Kidney epithelial cell (primary cell): ENCODE results near the gene SLAMF6. TPM values are rescaled to one million over a fixed set of nuclear protein-coding genes. Genes with fewer than 3 reads are reported as not detected.

Experiments used
- DNase-seq: peaks from one replicate; pipeline ENCODE4 v3.0.0-alpha.2; 2010; ENCODE audit warnings: low read depth
- H3K27me3 ChIP-seq: 2 replicates; pipeline ENCODE4 v1.6.0; 2011; ENCODE audit warnings: low read length; ENCODE audit not compliant: control insufficient read depth, insufficient read depth
- H3K36me3 ChIP-seq: 2 replicates; pipeline ENCODE4 v1.5.1; 2011; ENCODE audit warnings: low read length; ENCODE audit not compliant: control insufficient read depth, insufficient read depth
- H3K4me3 ChIP-seq: 2 replicates; pipeline ENCODE4 v1.5.1; 2011; ENCODE audit warnings: low read depth, mild to moderate bottlenecking, control low read depth, low read length
- total RNA-seq: library from RNA; depleted of rRNA; stranded (reverse); fragments of >200 nt; gene quantifications from 2 replicates; pipeline ENCODE4 v1.2.3, GENCODE V29; 2015
- TF ChIP-seq, protein P1 (sequence below): IDR thresholded peaks from 2 replicates; pipeline ENCODE4 v1.5.1; 2011; ENCODE audit warnings: mild to moderate bottlenecking, moderate library complexity, low read length, control low read depth, inconsistent platforms; ENCODE audit not compliant: insufficient read depth, poor library complexity, severe bottlenecking

The SLAMF6 gene
- total RNA-seq, 1 donor from 2014 or later = not detected

DNA sequence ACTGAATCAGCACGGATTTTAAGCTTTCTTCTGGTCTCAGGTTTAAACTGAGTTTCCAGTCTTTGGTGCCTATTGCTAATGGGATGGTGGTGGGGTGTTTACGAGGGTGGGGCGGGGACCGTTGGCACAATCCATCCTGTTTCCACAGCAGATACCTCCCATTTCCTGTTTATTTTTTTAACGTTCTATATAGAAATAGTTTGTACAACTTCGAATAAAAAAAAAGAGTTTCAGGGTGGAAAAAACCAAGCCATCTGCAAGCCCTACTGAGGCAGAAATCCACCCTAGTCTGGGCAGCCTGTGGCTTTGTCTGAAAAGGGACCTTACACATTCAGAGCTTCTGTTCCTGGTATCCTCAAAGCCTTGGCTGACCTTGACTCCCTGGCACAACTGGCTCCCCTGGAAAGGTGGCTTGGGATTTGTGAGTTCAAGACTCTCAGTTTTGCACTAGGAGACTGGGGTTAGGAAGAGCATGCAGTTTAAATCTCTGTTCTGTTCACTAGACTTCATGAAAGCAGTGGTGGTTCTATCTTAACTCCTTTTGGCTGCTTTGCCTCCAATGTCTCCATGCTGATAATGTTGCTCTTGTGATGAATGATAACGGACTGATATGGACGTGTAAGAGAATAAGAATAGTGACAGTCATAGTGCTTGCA, 76.0 kb downstream of the SLAMF6 start:
- TF ChIP-seq, protein P1, sequence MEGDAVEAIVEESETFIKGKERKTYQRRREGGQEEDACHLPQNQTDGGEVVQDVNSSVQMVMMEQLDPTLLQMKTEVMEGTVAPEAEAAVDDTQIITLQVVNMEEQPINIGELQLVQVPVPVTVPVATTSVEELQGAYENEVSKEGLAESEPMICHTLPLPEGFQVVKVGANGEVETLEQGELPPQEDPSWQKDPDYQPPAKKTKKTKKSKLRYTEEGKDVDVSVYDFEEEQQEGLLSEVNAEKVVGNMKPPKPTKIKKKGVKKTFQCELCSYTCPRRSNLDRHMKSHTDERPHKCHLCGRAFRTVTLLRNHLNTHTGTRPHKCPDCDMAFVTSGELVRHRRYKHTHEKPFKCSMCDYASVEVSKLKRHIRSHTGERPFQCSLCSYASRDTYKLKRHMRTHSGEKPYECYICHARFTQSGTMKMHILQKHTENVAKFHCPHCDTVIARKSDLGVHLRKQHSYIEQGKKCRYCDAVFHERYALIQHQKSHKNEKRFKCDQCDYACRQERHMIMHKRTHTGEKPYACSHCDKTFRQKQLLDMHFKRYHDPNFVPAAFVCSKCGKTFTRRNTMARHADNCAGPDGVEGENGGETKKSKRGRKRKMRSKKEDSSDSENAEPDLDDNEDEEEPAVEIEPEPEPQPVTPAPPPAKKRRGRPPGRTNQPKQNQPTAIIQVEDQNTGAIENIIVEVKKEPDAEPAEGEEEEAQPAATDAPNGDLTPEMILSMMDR = no peak
- no peak overlapping the region for H3K4me3 ChIP-seq
- no peaks in the 10 kb centered on the region for H3K27me3 ChIP-seq
- DNase-seq = no peak
- H3K36me3 ChIP-seq = no peaks in the 10 kb centered on the region

DNA sequence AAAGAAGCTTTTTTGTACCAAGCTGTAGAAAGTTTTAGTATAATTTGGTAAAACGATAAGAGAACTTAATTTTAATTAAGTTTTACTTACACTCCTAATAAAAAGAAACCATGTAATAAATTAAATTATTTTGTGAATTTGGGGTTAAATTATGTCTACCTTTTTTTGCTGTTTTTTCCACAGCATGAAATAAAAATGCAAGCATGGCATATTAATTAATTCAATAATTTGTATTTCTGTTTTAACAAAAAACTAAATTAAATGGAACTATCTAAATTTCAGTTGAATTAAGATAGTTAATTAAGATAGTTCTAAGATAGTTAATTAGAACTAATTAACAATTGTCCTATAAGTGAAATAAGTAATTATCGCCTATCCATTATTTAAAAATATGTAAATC, 83.3 kb downstream of the SLAMF6 start:
- Histone ChIP-seq H3K4me3 (no peak overlapping the region), H3K36me3 (no peaks in the 10 kb centered on the region), H3K27me3 (no peaks in the 10 kb centered on the region)
- TF ChIP-seq, protein P1 = no peak
- no peak for DNase-seq

DNA sequence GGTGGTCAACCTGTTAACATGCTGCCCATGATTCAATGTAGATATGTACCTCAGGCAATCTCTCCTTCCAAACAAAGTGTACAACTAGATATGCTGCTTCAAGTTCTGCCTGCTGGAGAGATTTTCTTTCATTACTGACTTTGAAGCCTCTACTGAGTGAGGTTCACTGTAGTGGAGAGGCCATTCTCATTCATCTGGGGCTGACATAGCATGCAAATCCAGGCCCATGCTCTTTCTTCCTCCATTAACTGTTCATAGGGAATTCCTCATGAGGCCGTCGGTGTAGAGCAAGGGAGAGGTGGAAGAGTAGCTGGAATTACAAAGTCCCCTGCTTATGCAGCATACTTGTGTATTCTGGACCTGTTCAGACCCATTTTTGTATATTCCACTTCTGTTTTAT, 84.1 kb downstream of the SLAMF6 start:
- TF ChIP-seq, protein P1 = no peak
- DNase-seq = no peak
- Histone ChIP-seq H3K36me3 (no peaks in the 10 kb centered on the region), H3K4me3 (no peak overlapping the region), H3K27me3 (no peaks in the 10 kb centered on the region)

DNA sequence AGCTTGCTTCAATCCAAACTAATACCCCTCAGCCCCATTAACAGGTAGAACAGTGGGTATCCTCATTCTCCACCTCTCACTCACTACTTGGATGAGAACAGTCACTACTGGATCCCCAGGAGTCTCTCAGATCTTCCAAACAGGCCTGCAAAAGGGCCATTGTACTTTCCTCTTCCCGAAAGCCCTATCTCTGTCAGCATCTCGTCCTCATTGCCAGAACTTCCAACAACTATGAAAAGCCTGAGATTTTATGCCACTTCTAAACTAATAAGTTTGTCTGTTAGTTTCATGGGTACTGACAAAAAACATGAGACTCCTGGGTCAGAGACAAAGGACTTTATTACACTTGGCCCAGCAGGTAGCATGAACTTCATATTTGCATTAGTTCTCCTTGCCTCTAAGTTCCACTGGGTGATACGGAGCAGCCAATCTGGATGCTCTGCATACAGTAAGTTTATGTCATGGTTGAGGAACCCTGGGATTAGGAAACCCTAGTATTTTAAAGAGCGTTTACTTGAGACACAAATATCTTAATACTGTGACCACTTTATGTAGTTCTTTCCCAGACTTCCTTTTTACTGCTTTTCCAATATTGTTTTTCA, 84.6 kb downstream of the SLAMF6 start:
- no peak overlapping the region for H3K4me3 ChIP-seq
- TF ChIP-seq, protein P1 = no peak
- no peaks in the 10 kb centered on the region for H3K36me3 ChIP-seq
- H3K27me3 ChIP-seq = no peaks in the 10 kb centered on the region
- DNase-seq = no peak

DNA sequence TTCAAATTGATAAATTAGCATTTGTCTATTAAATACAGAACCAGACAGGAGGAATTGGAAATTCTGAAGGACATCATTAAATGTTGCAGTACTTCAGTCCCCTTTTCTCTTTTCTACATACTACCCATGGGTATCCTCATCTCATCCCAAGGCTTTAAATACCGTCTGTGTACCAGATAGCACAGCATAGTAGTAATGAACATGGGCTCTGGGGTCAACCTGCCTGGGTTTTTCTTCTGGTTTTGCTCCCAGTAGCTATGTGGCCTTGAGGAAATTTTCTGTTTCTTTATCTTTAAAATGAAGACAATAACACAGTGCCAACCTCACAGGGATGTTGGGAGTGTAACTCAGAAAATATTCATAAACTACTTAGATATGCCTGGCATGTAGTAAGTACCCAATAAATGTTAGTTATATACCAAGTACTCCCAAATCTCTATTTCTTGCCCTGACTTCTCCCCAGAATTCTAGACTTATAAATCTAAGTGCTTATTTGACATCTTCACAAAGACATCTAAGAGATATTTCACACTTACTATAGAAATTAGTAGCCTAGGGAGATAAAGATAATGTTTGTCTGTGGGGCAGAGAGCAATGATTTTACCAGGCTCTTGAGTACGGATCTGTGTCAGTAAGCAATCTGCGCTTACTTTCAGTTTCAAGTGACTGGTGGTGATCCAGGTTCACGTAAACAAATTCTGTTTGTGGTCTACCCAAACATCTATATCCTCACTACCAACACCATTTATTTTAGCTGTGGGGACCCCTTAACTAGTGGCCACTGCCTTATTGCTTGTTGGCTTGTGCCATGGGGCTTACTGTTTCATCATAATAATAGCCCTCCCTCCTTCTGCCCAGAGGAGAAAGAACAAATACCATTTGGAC, 85.4 kb downstream of the SLAMF6 start:
- DNase-seq = no peak
- H3K36me3 ChIP-seq = no peaks in the 10 kb centered on the region
- TF ChIP-seq, protein P1 = no peak
- H3K27me3 ChIP-seq = no peaks in the 10 kb centered on the region
- H3K4me3 ChIP-seq = no peak overlapping the region
